ENCODE results near the gene DCHS2. TPM values are rescaled to one million over a fixed set of nuclear protein-coding genes. Genes with fewer than 3 reads are reported as not detected.

DCHS2 gene
- total and polyA plus RNA-seq, 2 experiments from 2014 or later, result 0.21 to 7.6 TPM

DNA sequence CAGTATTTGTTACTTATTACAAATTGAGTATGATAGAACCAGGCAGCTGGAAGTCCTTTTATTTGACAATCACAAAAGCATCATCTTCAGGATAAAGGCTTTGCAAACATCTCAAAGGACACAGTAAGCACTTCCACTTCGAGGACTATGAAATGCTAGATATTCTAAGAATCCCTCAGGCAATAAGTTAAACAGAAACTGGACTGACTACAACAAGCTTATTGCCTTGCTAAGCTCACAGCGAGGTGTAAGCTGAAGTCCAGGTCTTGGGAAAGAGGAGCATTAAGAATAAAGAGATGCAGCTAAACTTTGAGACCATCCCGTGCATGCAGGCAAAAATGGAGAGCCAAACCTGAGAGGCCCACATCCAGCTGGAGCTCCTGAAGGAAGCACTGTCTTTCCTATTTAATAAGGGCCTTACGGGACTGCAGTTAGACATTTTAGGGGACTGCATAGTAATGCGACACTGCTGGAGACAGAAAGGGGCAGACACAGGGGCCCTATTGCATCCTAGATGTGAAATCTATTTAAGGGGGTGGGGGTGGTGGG is 38.7 kb downstream of the DCHS2 start (continued):
- TF ChIP-seq ZNF462 (CRISPR knock-in tag; IDR thresholded peaks at IDR 0.05) (no peak), EZH2phosphoT487 (IDR thresholded peaks at IDR 0.05; ENCODE audit: unreplicated experiment) (no peak), ZNF331 (CRISPR knock-in tag; IDR thresholded peaks at IDR 0.05; ENCODE audit: low read depth) (no peak)

- H3K27me3 Mint-ChIP-seq (ENCODE audit: insufficient read depth, low read depth, poor library complexity), result no peaks in the 10 kb centered on the region
- H3K27ac Mint-ChIP-seq, result no peak overlapping the region
- TF ChIP-seq ZNF114 (CRISPR knock-in tag; IDR thresholded peaks at IDR 0.05), result no peak
- no peak for TF ChIP-seq JUNB (IDR thresholded peaks at IDR 0.05; ENCODE audit: unreplicated experiment)
Observed at GRCh38 chr4:154450966-154451365, 40.6 kb downstream of the DCHS2 start.

More at GRCh38 chr4:154450966-154451365, 40.6 kb downstream of the DCHS2 start:
- Histone ChIP-seq H3K27me3 (ENCODE audit: insufficient read depth) (no peaks in the 10 kb centered on the region), H3K4me2 (no peak overlapping the region), H4K20me1 (replicated peaks; ENCODE audit: insufficient read depth) (peaks cover 3% of the 10 kb centered on the region; the same call in 1 of the 2 replicates), H3F3A (replicated peaks; ENCODE audit: low read depth) (no peaks in the 10 kb centered on the region), H3K4me3 (no peak overlapping the region), H3K79me2 (replicated peaks; ENCODE audit: insufficient read depth) (no peaks in the 10 kb centered on the region), H3K9me2 (ENCODE audit: insufficient read depth) (peaks cover 2% of the 10 kb centered on the region; the same call in 1 of the 2 replicates), H3K36me3 (ENCODE audit: insufficient read depth) (no peaks in the 10 kb centered on the region), H3K4me1 (ENCODE audit: insufficient read depth) (no peaks in the 10 kb centered on the region), H2AFZ (no peak overlapping the region), H3K27ac (ENCODE audit: low read depth) (no peak overlapping the region)
- Mint-ChIP-seq H3K4me1 (no peaks in the 10 kb centered on the region; the same call in 2 of the 3 replicates), H3K9me3 (no peaks in the 10 kb centered on the region), H3K4me3 (no peak overlapping the region), H3K36me3 (ENCODE audit: low read depth) (no peaks in the 10 kb centered on the region)
- ATAC-seq (no peak), DNase-seq (ENCODE audit: low spot score) (no peak)

Data from GM23338 (cell line).